SW 1271 (cell line): Measurements from ENCODE around the gene RPL27A.
A peak's percentile ranks its signal among the peaks of the same experiment; 100 is the strongest.

Experiments used
- DNase-seq, 2 experiments: peaks; one replicate each; lab custom pipeline; 2025; lab: John Stamatoyannopoulos, UW

The RPL27A gene

GRCh38 chr11:8674859-8675258 lies 7.7 kb upstream of the RPL27A start:
- DNase-seq = no peak

- no peak for DNase-seq
These were observed 6.1 kb upstream of the RPL27A start for GRCh38 chr11:8676458-8676857.

- DNase-seq = no peak
These were observed 3.6 kb upstream of the RPL27A start for GRCh38 chr11:8679006-8679405.

DNA sequence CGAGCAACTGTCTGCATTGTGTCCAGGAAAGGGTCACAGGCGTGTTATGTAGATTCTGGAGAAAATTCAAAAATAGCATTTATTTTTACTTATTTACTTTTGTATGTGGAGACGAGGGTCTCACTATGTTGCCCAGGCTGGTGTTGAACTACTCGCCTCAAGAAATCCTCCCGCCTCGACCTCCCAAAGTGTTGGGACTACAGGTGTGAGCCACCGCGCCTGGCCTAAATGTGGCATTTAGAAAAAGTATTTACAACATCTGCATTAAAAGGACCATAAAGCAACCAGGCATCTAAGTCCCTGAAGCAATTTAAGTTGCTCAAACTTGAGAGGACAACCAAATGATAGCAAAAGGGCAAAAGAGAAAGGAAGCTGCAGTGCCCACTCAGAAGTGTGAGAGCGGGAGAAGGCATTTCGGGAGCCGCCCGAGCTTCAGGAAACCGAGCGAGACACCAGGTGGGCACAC lies 722 bp upstream of the RPL27A start:
- no peak for DNase-seq

DNA sequence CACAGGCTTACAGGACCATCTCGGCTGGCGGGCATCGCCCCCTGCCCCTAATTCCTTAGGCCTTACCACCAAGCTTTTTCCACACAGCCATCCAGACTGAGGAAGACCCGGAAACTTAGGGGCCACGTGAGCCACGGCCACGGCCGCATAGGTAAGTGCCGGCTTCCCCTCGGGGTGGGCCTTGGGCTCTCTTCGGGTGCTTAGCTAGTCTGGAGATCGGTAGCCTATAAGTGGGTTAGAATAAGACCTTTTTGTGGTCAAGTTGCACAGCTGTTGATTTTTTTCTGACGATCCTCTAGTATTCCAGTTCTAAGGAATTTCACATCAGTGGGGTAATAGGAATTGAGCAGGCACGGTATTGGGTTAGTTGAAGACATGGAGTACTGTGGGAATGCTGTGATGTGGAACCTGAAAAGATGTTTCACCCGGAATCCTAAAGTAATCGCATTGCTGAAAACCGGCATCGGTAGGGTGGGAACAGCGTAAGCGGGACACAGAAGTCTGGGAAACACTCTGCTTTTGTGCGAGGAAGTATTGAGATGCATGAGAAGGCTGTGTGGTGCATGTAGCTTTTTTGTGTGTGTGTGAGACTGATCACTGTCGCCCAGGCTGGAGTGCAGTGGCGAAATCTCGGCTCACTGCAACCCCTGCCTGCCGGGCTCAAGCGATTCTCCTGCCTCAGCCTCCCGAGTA lies 669 bp downstream of the RPL27A start:
- no peak for DNase-seq

- DNase-seq = no peak
These were observed 2.2 kb downstream of the RPL27A start for GRCh38 chr11:8684600-8685290.

GRCh38 chr11:8685306-8685705 lies 2.7 kb downstream of the RPL27A start:
- DNase-seq = no peak

DNA sequence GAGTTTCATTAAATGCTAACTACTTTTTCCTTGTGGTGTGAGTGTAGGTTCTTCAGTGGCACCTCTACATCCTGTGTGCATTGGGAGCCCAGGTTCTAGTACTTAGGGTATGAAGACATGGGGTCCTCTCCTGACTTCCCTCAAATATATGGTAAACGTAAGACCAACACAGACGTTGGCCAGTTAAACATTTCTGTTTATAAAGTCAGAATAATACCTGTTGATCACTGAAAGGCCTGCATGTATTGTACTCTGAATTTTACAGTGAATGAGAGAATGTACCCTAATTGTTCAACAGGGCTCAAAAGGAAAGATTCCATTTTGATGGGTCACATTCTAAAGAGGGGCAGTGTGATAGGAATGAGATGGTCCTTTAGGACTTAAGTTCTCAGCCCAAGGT lies 3.2 kb downstream of the RPL27A start:
- no peak for DNase-seq

DNA sequence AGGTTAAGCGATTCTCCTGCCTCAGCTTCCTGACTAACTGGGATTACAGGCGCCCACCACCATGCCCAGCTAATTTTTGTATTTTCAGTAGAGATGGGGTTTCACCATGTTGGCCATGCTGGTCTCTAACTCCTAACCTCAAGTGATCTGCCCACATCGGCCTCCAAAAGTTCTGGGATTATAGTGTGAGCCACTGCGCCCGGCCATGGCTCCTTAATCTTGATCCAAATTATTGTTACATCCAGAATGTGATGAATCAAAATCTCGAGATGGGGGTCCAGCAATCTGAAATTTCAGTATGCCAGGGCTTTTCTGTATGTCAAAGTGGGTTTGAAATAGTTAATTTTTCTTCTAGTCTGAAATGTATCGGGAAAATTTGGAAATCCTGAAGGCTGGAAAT lies 3.7 kb downstream of the RPL27A start:
- no peak for DNase-seq

- peak; percentile 94 to 97 for DNase-seq
These were observed 6.1 kb downstream of the RPL27A start for GRCh38 chr11:8688414-8689362.

DNA sequence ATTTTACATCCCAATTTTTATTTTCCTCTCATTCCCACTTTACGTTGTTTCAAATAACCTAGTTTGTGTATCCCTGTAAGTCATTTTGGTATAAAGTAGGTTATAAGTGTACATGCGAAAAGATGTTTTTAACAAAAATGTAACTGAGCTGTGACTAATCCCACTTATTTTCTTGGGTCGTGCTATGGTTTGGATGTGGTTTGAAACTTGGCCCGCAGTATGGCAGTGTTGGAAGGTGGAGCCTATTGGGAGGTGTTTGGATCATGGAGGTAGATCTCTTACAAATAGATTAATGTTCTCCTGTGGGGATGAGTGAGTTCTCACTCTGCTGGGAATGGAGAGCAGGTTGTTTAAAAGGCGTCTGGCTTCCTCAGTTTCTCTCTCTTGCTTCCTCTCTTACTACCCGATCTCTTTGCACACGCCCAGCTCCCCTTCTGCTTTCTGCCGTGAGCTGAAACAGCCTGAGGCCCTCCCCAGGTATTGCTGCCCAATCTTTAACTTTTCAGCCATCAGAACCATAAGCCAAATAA lies 7.2 kb downstream of the RPL27A start:
- DNase-seq = no peak

DNA sequence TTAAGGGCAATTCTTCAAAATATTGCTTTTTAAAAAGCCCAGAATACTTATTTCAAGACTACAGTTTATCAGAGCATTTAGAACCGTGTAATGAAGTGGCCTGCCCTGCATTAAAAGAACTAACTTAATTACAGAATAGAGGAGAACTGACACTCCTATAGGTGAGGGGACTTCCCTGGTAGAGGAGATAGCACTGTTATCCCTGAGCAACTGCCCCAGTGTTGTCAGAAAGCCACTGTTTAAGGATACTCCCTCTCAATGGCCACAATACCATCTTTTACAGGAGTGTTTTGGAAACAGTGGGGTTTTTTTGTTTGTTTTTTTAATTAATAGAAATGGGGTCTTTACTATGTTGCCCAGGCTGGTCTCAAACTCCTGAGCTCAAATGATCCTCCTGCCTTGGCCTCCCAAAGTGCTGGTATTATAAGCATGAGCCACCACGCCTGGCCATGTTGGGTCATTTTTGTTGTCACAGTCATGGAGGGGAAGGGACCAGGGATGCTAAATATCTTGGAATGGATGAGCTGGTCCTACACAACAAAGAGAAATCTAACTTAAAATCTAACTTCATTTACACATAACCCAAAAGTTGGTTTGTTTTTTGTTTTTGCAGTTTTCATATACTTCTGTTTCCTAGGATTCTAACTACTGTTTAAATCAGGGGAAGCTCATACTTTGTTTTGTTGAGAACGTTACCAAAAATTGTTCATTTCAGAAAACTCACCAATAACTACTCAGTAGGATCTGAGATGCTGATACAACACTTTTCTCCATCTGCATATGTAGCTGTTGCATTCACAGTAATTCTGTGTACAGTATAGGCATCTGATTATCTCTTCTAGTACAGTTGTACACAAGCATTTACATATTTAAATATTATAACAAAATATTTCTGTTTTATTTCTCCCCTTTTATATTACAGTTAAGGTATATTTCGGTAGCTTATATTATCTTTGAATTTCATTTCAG lies 8.1 kb downstream of the RPL27A start:
- no peak for DNase-seq

DNA sequence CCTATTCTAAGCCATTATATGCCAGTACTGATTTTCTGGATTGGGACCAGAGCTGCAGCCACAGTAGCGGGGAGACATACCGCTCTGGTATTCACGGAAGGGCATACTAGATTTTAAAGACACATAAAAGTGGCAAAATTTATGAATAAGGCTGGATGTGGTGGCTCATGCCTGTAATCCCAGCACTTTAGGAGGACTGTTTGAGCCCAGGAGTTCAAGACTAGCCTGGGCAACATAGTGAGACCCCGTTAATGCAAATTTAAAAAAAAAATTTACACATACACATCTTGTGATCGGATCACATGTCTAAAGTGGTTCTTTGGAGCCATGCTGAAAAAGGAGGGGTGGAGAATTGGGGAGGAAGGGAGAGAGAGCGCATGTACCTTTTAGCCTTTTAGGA lies 9.0 kb downstream of the RPL27A start:
- DNase-seq = no peak

- DNase-seq = no peak
These were observed 9.8 kb downstream of the RPL27A start for GRCh38 chr11:8692417-8692816.

DNA sequence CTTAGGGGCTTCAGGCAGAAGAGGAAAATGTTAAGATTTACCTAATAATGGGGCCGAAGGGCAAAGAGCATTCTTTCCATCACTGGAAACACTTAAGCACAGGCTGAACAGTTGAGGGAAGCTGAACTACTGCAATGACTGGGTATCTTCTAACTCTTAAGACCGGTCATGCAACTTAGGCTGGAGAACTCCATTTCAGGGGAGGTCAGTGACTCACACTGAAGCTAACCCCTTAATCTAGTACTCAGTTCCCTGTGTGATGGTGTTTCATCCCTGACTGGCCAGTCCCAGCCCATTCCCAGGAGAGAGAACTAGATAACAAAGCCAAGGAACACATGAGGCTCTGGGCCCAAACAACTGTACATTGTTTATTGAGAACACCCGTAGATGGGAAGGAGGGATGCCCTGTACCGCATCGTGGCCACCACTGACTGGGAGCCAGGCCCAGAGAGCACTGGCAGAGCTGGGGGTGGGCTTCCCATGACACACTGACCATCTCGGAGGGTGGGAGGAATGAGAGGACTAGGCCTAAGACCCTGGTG lies 10.5 kb downstream of the RPL27A start:
- DNase-seq = no peak

GRCh38 chr11:8693555-8693954 lies 11.0 kb downstream of the RPL27A start:
- no peak for DNase-seq

DNA sequence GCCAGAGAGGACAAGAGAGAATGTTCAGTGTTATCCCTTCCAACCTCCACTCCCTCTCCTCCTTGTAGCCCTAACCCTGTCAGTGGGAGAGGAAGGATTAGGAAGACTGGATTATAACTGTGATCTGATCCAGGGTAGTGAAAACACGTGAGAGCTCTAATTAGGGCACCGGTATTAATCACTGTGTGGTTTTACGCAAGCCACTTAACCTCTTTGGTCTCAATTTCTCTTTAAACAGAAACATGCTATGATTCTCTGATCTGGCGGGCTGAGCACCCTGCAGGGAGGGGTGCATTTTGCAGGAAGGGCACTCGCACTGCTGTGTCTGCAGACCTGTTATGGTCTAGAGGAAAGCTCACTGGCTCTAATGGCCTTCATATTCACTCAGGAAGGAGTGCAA lies 11.5 kb downstream of the RPL27A start:
- no peak for DNase-seq

- no peak for DNase-seq
These were observed 14.5 kb downstream of the RPL27A start for GRCh38 chr11:8697054-8697453.

DNA sequence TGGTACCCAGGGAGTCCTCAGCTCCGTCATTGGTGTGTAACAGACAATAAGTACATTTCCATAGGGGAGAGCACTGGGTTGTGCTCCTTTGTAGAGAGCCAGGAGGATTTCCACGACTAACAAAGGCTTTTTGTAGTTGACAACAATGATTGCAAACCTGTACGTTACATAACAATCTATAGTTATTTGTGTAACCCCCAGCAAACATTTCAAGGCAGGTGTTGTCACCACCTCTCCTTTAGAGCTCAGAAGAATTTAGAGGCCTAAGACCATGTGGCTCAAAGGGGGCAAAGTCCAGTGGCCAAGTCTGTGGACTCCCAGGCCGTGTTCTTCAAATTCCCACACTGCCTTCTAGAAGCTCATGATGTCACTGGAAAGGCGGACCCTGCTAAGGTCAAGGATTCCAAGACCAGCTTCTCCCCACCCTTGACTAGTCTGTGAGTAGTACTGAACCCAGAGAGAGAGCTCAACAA lies 15.8 kb downstream of the RPL27A start:
- DNase-seq = no peak

DNA sequence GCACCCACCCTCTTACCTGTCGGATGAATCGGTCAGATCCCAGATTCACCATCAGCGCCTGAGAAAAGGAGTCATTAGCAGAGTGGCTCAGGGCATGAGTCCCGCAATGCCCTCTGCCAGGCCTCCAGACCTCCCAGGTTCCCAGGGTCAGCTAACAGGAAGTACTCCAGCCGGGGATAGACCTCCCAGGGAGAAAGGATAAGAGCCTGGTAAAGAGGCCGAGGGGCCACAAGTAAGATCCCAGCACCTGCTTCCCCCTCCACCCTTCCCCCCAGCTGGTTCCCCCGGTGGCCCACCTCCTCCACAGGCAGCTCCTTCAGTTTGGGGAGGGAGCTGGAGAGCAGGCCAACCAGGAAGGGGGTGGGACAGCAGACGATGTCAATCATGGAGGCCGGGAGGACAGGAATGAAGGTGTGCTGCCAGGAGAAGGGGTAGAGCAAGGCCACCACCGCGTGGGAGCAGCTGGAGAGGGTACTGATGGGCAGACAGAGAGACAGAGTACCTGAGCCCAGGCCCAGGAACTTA lies 16.4 kb downstream of the RPL27A start:
- no peak for DNase-seq
